ENCODE data around the gene DENND6B. TPM values are rescaled to one million over a fixed set of nuclear protein-coding genes. Genes with fewer than 3 reads are reported as not detected.

DENND6B gene
- total RNA-seq, 1 experiment from 2014 or later = 2.5 TPM

GRCh38 chr22:50326956-50327710, at the start of gene DENND6B (continued):
- TF ChIP-seq FOXJ3 (CRISPR knock-in tag; IDR thresholded peaks at IDR 0.05; ENCODE audit: borderline replicate concordance) = no peak
- no peak for TF ChIP-seq EMX1 (CRISPR knock-in tag; IDR thresholded peaks at IDR 0.05)
- no peak for TF ChIP-seq TEAD4 (CRISPR knock-in tag; IDR thresholded peaks at IDR 0.05)
- no peak for TF ChIP-seq ZNF512 (CRISPR knock-in tag; IDR thresholded peaks at IDR 0.05; ENCODE audit: borderline replicate concordance)
- TF ChIP-seq HMGA2 (CRISPR knock-in tag; IDR thresholded peaks at IDR 0.05) = no peak
- no peak for TF ChIP-seq ZNF263 (CRISPR knock-in tag; IDR thresholded peaks at IDR 0.05; ENCODE audit: low read depth)
- TF ChIP-seq ETV6 (CRISPR knock-in tag; IDR thresholded peaks at IDR 0.05) = peak; percentile 31; the same call in 1 of the 2 replicates
- TF ChIP-seq ZNF423 (CRISPR knock-in tag; IDR thresholded peaks at IDR 0.05) = no peak
- no peak for TF ChIP-seq TEAD1 (CRISPR knock-in tag; IDR thresholded peaks at IDR 0.05)

- H3K27me3 Mint-ChIP-seq (ENCODE audit: low read depth) = no peaks in the 10 kb centered on the region
- no peak overlapping the region for H3K4me3 Mint-ChIP-seq
- no peak for DNase-seq (ENCODE audit: low spot score)
- TF ChIP-seq ATF6 (CRISPR knock-in tag; IDR thresholded peaks at IDR 0.05) (no peak), OVOL2 (CRISPR knock-in tag; IDR thresholded peaks at IDR 0.05; ENCODE audit: borderline replicate concordance) (no peak), MLX (CRISPR knock-in tag; IDR thresholded peaks at IDR 0.05) (no peak), AR (CRISPR knock-in tag; IDR thresholded peaks at IDR 0.05) (no peak), CREM (CRISPR knock-in tag; IDR thresholded peaks at IDR 0.05) (no peak), ZNF532 (CRISPR knock-in tag; IDR thresholded peaks at IDR 0.05; ENCODE audit: borderline replicate concordance) (no peak), ERG (CRISPR knock-in tag; IDR thresholded peaks at IDR 0.05) (no peak), NFATC4 (CRISPR knock-in tag; IDR thresholded peaks at IDR 0.05) (no peak), IRF2 (CRISPR knock-in tag; IDR thresholded peaks at IDR 0.05; ENCODE audit: borderline replicate concordance, low read depth) (no peak)
- H3K9me3 Mint-ChIP-seq = peaks cover 7% of the 10 kb centered on the region; the same call in 1 of the 2 replicates
- peaks cover 53% of the 10 kb centered on the region for H3K36me3 Mint-ChIP-seq
- H3K27ac Mint-ChIP-seq = no peak overlapping the region
- H3K4me1 Mint-ChIP-seq = no peaks in the 10 kb centered on the region
- ATAC-seq = no peak
- CTCF ChIA-PET = no interaction called here
- POLR2A ChIA-PET = no interaction called here
Observed at GRCh38 chr22:50376085-50376651, 49.4 kb upstream of the DENND6B start.

Data from WTC11 (cell line).